H1 (cell line): ENCODE measurements around the gene CFAP61. TPM values are rescaled to one million over a fixed set of nuclear protein-coding genes. Genes with fewer than 3 reads are reported as not detected.

Experiments
- CTCF ChIA-PET: fragments of 300-600 bp; sonication (Branson Sonifier 250); formaldehyde crosslinking; loops from one replicate; lab custom pipeline; 2021; ENCODE audit not compliant: partially characterized antibody; lab: Charles Lee
- POLR2A ChIA-PET: fragments of 300-600 bp; sonication (Branson Sonifier 250); formaldehyde crosslinking; loops from one replicate; lab custom pipeline; 2021; ENCODE audit warnings: inconsistent platforms; ENCODE audit not compliant: partially characterized antibody; lab: Charles Lee
- DNase-seq, 2 experiments: peaks; one replicate each; pipeline versions ENCODE4 v3.0.0 to v3.0.0-alpha.2; 2010 to 2022; ENCODE audit warnings: low spot score in 2 of 2, low read depth in 1 of 2, mixed read lengths in 1 of 2
- FAIRE-seq: peaks from 2 replicates; lab custom pipeline; 2011; peaks lifted over from hg19 to GRCh38; lab: Jason Lieb, UNC
- H2AFZ ChIP-seq: 2 replicates; pipeline ENCODE4 v1.8.1; 2012; ENCODE audit warnings: low read length, inconsistent platforms
- H2AK5ac ChIP-seq: 2 replicates; pipeline ENCODE4 v1.6.1; 2013; ENCODE audit warnings: low read depth, low read length
- H2BK120ac ChIP-seq: replicated peaks from 2 replicates; pipeline ENCODE3; 2013; ENCODE audit warnings: low read depth, low read length, inconsistent platforms
- H2BK12ac ChIP-seq: 2 replicates; pipeline ENCODE4 v1.6.1; 2013; ENCODE audit warnings: low read depth, low read length
- H2BK15ac ChIP-seq: 2 replicates; pipeline ENCODE4 v1.6.1; 2013; ENCODE audit warnings: low read length
- H2BK20ac ChIP-seq: 2 replicates; pipeline ENCODE4 v1.6.1; 2013; ENCODE audit warnings: low read length
- H2BK5ac ChIP-seq: 2 replicates; pipeline ENCODE4 v1.6.1; 2013; ENCODE audit warnings: low read depth, low read length
- H3K14ac ChIP-seq: 2 replicates; pipeline ENCODE4 v1.6.1; 2013; ENCODE audit warnings: inconsistent platforms; ENCODE audit not compliant: insufficient read length
- H3K18ac ChIP-seq: 2 replicates; pipeline ENCODE4 v1.6.1; 2013; ENCODE audit warnings: low read length; ENCODE audit errors: extremely low read depth
- H3K23ac ChIP-seq: 2 replicates; pipeline ENCODE4 v1.6.1; 2013; ENCODE audit warnings: inconsistent platforms; ENCODE audit not compliant: insufficient read length
- H3K23me2 ChIP-seq: 2 replicates; pipeline ENCODE4 v1.6.1; 2013; ENCODE audit warnings: low read depth, low read length
- H3K27ac ChIP-seq: 2 replicates; pipeline ENCODE4 v1.6.1; 2011; ENCODE audit warnings: low read depth, low read length, inconsistent platforms
- H3K27me3 ChIP-seq, 4 experiments: replicated peaks in 1 of 4; 1 replicate in 1 of 4; 2 replicates in 3 of 4; pipeline versions ENCODE4 v1.6.1 to v1.8.1; 2011 to 2013; ENCODE audit warnings: low read length in 3 of 4, mild to moderate bottlenecking in 3 of 4, inconsistent platforms in 2 of 4, mixed read lengths in 2 of 4, moderate library complexity in 1 of 4; ENCODE audit not compliant: control insufficient read depth in 3 of 4, insufficient read depth in 3 of 4; ENCODE audit errors: extremely low read depth in 1 of 4
- H3K36me3 ChIP-seq, 4 experiments: 2 replicates each; pipeline versions ENCODE4 v1.6.1 to v1.8.1; 2011 to 2013; ENCODE audit warnings: mild to moderate bottlenecking in 4 of 4, low read length in 3 of 4, moderate library complexity in 2 of 4, control low read depth in 1 of 4, inconsistent platforms in 1 of 4; ENCODE audit not compliant: insufficient read depth in 4 of 4, control insufficient read depth in 2 of 4
- H3K4ac ChIP-seq: replicated peaks from 2 replicates; pipeline ENCODE3; 2013; ENCODE audit warnings: low read length, low read depth, mixed read lengths, inconsistent platforms; ENCODE audit not compliant: insufficient read length
- H3K4me1 ChIP-seq, 4 experiments: replicated peaks in 1 of 4; 1 replicate in 1 of 4; 2 replicates in 3 of 4; pipeline versions ENCODE4 v1.6.1 to v1.8.1; 2011 to 2013; ENCODE audit warnings: low read length in 3 of 4, inconsistent platforms in 2 of 4, mixed read lengths in 1 of 4; ENCODE audit not compliant: insufficient read depth in 4 of 4, control insufficient read depth in 3 of 4
- H3K4me2 ChIP-seq, 2 experiments: 2 replicates each; pipeline versions ENCODE4 v1.6.1 to v1.8.1; 2011 to 2013; ENCODE audit warnings: low read depth in 2 of 2, low read length in 2 of 2, control low read depth in 1 of 2, inconsistent platforms in 1 of 2, mild to moderate bottlenecking in 1 of 2; ENCODE audit not compliant: insufficient read depth in 1 of 2
- H3K4me3 ChIP-seq, 4 experiments: fragments of 200-600, 300-600 bp in 1 of 4; sonication (generic), shearing (Covaris generic), sonication (Bioruptor Twin) in 1 of 4; 2 replicates each; pipeline versions ENCODE4 v1.5.1 to v1.8.1; 2011 to 2016; ENCODE audit warnings: low read length in 4 of 4, low read depth in 3 of 4, control low read depth in 2 of 4, inconsistent platforms in 2 of 4, mild to moderate bottlenecking in 2 of 4, mixed read lengths in 1 of 4, moderate library complexity in 1 of 4; ENCODE audit not compliant: insufficient read depth in 2 of 4; ENCODE audit errors: extremely low read depth in 1 of 4
- H3K56ac ChIP-seq: replicated peaks from 2 replicates; pipeline ENCODE3; 2013; ENCODE audit warnings: low read depth, mild to moderate bottlenecking, mixed read lengths, low read length, inconsistent platforms; ENCODE audit not compliant: insufficient read length
- H3K79me1 ChIP-seq: 2 replicates; pipeline ENCODE4 v1.6.1; 2013; ENCODE audit warnings: low read depth, low read length, control low read depth
- H3K79me2 ChIP-seq, 2 experiments: 2 replicates each; pipeline versions ENCODE4 v1.6.1 to v1.8.1; 2012 to 2013; ENCODE audit warnings: low read length in 2 of 2, mild to moderate bottlenecking in 2 of 2, inconsistent platforms in 1 of 2; ENCODE audit not compliant: insufficient read depth in 2 of 2, control insufficient read depth in 1 of 2
- H3K9ac ChIP-seq, 4 experiments: replicated peaks in 1 of 4; 1 replicate in 1 of 4; 2 replicates in 3 of 4; pipeline versions ENCODE4 v1.6.1 to v1.8.1; 2011 to 2013; ENCODE audit warnings: low read depth in 3 of 4, low read length in 3 of 4, control low read depth in 2 of 4, mild to moderate bottlenecking in 2 of 4, moderate library complexity in 2 of 4, inconsistent platforms in 1 of 4; ENCODE audit errors: extremely low read depth in 1 of 4
- H3K9me3 ChIP-seq, 2 experiments: 2 replicates each; pipeline versions ENCODE4 v1.6.1 to v1.8.1; 2012 to 2013; ENCODE audit warnings: mild to moderate bottlenecking in 2 of 2, moderate library complexity in 2 of 2, control low read depth in 1 of 2, inconsistent platforms in 1 of 2, low read depth in 1 of 2, low read length in 1 of 2, mixed read lengths in 1 of 2; ENCODE audit not compliant: insufficient read depth in 2 of 2
- H4K20me1 ChIP-seq, 2 experiments: replicated peaks in 1 of 2; 2 replicates each; pipeline versions ENCODE3 to v1.8.1; 2011 to 2013; ENCODE audit warnings: inconsistent platforms in 2 of 2, low read length in 2 of 2, mild to moderate bottlenecking in 1 of 2; ENCODE audit not compliant: insufficient read depth in 2 of 2, control insufficient read depth in 1 of 2
- H4K5ac ChIP-seq: 2 replicates; pipeline ENCODE4 v1.6.1; 2013; ENCODE audit warnings: low read length, low read depth, mixed read lengths, inconsistent platforms; ENCODE audit not compliant: insufficient read length
- H4K8ac ChIP-seq: 2 replicates; pipeline ENCODE4 v1.8.0; 2013; ENCODE audit warnings: mild to moderate bottlenecking, moderate library complexity, low read length, inconsistent platforms; ENCODE audit not compliant: insufficient read depth; ENCODE audit errors: extremely low read depth
- H4K91ac ChIP-seq: replicated peaks from 2 replicates; pipeline ENCODE3; 2013; ENCODE audit warnings: low read length, mixed read lengths, inconsistent platforms; ENCODE audit not compliant: insufficient read length
- SP4 ChIP-seq: IDR thresholded peaks from 2 replicates; pipeline ENCODE4 v1.6.1; 2012; ENCODE audit warnings: low read length, inconsistent platforms
- WGBS, 2 experiments: shearing (Covaris generic) in 1 of 2; methylation state at CpG; one replicate each; pipeline versions ENCODE4 v1.1.6 to v1.1.7; 2013 to 2015; ENCODE audit warnings: low lambda C conversion rate in 2 of 2, mixed read lengths in 2 of 2, inconsistent platforms in 1 of 2, low coverage in 1 of 2, missing lambda C conversion rate in 1 of 2; ENCODE audit not compliant: insufficient replicate concordance in 2 of 2, insufficient coverage in 1 of 2, insufficient read length in 1 of 2; ENCODE audit errors: extremely low coverage in 1 of 2, missing lambda C conversion rate in 1 of 2; 5-methylcytosine and 5-hydroxymethylcytosine counted together
- polyA plus RNA-seq, 7 experiments: library from polyadenylated mRNA; depleted of rRNA in 3 of 7; stranded (reverse) in 5 of 7; unstranded in 2 of 7; fragments of >200 nt in 5 of 7; fragments of 200-250 nt in 2 of 7; gene quantifications; 1 replicate in 5 of 7; 2 replicates in 1 of 7; 4 replicates in 1 of 7; pipeline versions ENCODE4 v1.2.1 to v1.2.3, GENCODE V29; 2011 to 2013; ENCODE audit warnings: missing spikeins in 2 of 7, mixed read lengths in 2 of 7
- total RNA-seq: library from RNA; stranded (reverse); fragmentation: NEBNext Ultra II Directional; extraction: Animal tissue kit (Norgen Biotek cat#: 25700); gene quantifications from 2 replicates; pipeline ENCODE4 v1.2.1, GENCODE V29; 2021

CFAP61 gene
- total and polyA plus RNA-seq, 2 of the 8 experiments (the other 6 are each of a cell fraction or from before 2014, with no cell fraction given) = 0.29 to 0.61 TPM

- no peak overlapping the region for H3K4ac ChIP-seq
- no peak for DNase-seq
- no peak overlapping the region for H4K91ac ChIP-seq
- H3K79me1 ChIP-seq = no peaks in the 10 kb centered on the region
- no peak overlapping the region for H2AFZ ChIP-seq
- no peak overlapping the region for H2BK12ac ChIP-seq
- H2BK20ac ChIP-seq = no peak overlapping the region
- no peak overlapping the region for H3K23ac ChIP-seq
- H3K27ac ChIP-seq = no peak overlapping the region
- H3K14ac ChIP-seq = no peak overlapping the region
- no peak overlapping the region for H4K5ac ChIP-seq
- no peak overlapping the region for H3K9ac ChIP-seq
- no peak overlapping the region for H4K8ac ChIP-seq
- 92% methylated on average over 5 of the region's 5 CpGs; no CpG with 5 or more reads in 1 of the 2 experiments for WGBS, 2 experiments
- no peaks in the 10 kb centered on the region for H3K27me3 ChIP-seq
- no peak overlapping the region for H3K4me2 ChIP-seq
- H3K56ac ChIP-seq = no peak overlapping the region
- H3K4me1 ChIP-seq = no peaks in the 10 kb centered on the region
- ChIA-PET CTCF (interaction anchor here (0.6 kb wide), 1 partner anchor 26 kb away, joined by 3 read pairs; no protein-coding TSS in a partner anchor), POLR2A (no interaction called here)
- H2AK5ac ChIP-seq = no peak overlapping the region
- H3K79me2 ChIP-seq = no peaks in the 10 kb centered on the region
- no peak overlapping the region for H3K4me3 ChIP-seq
- TF ChIP-seq SP4 = no peak
- H2BK5ac ChIP-seq = no peak overlapping the region
- H3K23me2 ChIP-seq = no peaks in the 10 kb centered on the region
- FAIRE-seq = no peak
- no peak overlapping the region for H3K18ac ChIP-seq
- H4K20me1 ChIP-seq = peaks cover 0 to 1% of the 10 kb centered on the region in 2 experiments
- H2BK120ac ChIP-seq = no peak overlapping the region
- peaks cover 11 to 85% (median 40%) of the 10 kb centered on the region in 4 experiments for H3K36me3 ChIP-seq
- no peak overlapping the region for H2BK15ac ChIP-seq
- H3K9me3 ChIP-seq = no peaks in the 10 kb centered on the region
Measured at GRCh38 chr20:20031790-20032189, 20.5 kb upstream of the CFAP61 start.
